ELR (cell line): Measurements from ENCODE around the gene PARS2.

Experiments
- DNase-seq: peaks from one replicate; pipeline ENCODE4 v3.0.0-alpha.2; 2015; ENCODE audit warnings: low read depth

The PARS2 gene

GRCh38 chr1:54736685-54737084, 27.6 kb downstream of the PARS2 start:
- DNase-seq, result no peak

- DNase-seq, result no peak
Observed at GRCh38 chr1:54728027-54728426, 36.3 kb downstream of the PARS2 start.

- no peak for DNase-seq
Observed at GRCh38 chr1:54724771-54725170, 39.6 kb downstream of the PARS2 start.

GRCh38 chr1:54723985-54724384, 40.3 kb downstream of the PARS2 start:
- no peak for DNase-seq

GRCh38 chr1:54721719-54722118, 42.6 kb downstream of the PARS2 start:
- DNase-seq, result peak; percentile 43

GRCh38 chr1:54716299-54717047, 47.9 kb downstream of the PARS2 start:
- DNase-seq, result peak; percentile 88

- DNase-seq, result peak; percentile 91
Observed at GRCh38 chr1:54715493-54716298, 48.6 kb downstream of the PARS2 start, which contains the start of gene TTC4. TTC4 (plus strand) TSS chr1:54715861; CDS start chr1:54715909, 48 bp downstream.

- DNase-seq, result no peak
Observed at GRCh38 chr1:54714881-54715492, 49.3 kb downstream of the PARS2 start.

GRCh38 chr1:54711536-54711935, 52.8 kb downstream of the PARS2 start:
- no peak for DNase-seq

- DNase-seq, result no peak
Observed at GRCh38 chr1:54710841-54711240, 53.5 kb downstream of the PARS2 start.

GRCh38 chr1:54710434-54710833, 53.9 kb downstream of the PARS2 start:
- no peak for DNase-seq

- DNase-seq, result no peak
Observed at GRCh38 chr1:54709547-54710292, 54.6 kb downstream of the PARS2 start.

GRCh38 chr1:54708385-54708784, 55.9 kb downstream of the PARS2 start:
- DNase-seq, result peak; percentile 15
